ENCODE data around the gene SRCIN1.
"Not testable (repeated sequence)": the region's sequence is repeated elsewhere in the genome, so short reads cannot be mapped to it uniquely, and the experiment has no call there.

The SRCIN1 gene

DNA sequence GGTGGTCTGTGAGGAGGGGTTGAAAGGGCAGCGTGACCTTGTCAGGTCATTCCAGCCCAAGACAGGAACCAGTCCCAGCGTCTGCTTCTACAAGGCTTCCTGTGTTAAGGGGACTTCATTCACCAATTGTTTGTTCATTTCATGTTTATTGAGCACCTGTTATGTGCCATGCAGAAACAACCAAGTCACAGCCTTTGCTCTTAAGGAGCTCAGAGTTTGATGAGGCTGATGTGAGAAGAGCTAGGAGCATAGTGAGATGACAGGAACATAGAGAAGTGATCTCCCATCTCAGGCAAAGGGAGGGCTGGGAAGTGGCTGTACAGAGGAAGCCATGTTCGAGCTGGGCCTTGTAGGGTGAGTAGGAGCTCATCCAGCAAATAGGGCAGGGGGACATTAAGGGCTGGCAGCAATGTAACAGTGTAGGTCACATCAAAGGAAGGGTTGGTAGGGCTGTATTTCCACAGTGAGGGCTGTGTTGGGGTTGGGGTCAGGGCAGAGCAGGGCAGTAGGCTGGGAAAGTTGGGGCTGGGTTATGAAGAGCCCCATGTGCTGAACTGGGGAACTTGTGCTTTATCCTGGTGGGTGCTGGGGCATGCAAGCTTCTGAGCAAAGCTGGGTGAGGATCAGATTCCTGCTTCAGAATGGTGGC, 97.7 kb downstream of the SRCIN1 start:
- no peak for DNase-seq (ENCODE audit: low spot score)

DNA sequence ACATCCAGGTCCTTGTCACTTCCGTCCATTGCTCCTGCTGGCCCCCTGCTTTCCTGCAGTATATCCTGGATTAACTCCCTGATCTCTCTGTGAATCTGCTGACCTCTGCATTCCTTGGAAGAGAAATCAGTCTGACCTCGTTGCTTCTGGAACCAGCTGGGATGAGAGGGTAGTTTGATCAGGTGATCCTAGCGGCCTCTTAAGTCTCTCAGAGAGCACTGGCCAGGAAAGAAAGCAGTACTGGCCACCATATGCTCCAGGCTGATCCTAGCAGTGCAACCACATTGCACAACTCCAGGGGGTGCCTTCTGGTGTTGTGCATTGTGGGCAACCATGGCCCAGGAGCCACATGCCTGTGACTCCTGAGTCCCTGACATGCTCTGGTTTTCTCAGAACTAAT, 98.3 kb downstream of the SRCIN1 start:
- no peak for DNase-seq (ENCODE audit: low spot score)

DNA sequence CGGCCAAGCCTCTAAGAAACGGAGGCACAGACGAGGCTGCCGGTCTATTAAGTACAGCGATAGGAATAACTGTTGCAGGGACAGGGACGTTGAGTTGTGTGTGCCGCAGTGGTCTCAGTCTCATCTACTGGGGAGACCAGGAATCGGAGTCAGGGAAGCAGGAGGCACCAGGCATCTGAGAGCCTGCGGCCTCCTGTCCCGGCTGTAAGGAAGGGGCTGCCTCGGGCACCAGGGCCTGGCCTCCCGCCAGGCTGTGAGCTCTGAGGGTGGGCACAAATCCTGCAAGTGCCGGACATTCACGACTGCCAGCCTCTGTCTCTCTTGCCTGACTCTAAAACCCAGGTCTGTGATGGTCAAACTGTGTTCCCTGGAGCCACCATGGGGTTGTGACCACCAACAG, 101.5 kb downstream of the SRCIN1 start:
- DNase-seq (ENCODE audit: low spot score), result no peak

DNA sequence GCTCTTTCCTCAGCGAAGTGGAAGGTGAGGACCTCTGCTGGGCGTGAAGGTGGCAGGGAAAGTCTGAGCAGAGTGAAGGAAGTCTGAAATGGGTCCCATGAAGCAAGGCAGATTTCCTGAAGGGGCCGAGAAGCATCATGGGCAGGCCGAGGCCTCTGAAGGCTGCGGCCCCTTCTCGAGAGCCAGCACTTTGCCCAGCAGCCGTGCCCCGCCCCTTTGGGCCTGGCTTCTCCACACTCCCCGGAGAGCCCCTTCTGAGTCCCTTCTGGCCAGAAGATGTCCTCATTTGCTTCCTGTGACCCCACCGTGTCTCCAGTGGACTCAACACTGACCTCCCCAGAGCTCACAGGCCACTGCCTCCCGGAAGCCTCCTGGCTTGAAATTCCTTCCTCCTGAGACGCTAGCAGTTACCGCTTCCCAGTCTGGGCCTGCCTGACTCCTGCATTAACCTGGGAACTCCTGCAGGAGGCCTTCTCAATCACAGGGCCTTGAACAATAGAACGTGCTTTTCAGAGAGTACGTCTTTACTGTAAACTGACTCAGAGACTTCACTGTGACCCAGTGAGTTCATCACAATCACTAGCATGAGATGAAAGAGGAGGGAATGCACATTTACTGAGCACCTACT, 102.4 kb downstream of the SRCIN1 start:
- DNase-seq (ENCODE audit: low spot score), result not testable (repeated sequence)

DNA sequence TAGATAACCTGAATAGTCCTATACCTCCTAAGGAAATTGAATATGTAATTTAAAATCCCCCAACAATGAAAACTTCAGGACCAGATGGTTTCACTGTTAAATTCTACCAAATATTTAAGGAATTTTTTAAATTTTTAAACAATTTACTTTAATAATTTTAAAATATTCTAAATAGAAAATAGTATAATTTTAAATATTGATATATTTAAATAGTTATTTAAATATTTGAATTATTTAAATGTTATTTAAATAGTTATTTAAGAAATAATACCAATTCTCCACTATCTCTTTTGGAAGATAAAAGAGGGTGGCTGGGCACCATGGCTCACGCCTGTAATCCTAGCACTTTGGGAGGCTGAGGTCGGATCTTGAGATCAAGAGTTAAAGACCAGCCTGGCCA, 104.0 kb downstream of the SRCIN1 start:
- not testable (repeated sequence) for DNase-seq (ENCODE audit: low spot score)

DNA sequence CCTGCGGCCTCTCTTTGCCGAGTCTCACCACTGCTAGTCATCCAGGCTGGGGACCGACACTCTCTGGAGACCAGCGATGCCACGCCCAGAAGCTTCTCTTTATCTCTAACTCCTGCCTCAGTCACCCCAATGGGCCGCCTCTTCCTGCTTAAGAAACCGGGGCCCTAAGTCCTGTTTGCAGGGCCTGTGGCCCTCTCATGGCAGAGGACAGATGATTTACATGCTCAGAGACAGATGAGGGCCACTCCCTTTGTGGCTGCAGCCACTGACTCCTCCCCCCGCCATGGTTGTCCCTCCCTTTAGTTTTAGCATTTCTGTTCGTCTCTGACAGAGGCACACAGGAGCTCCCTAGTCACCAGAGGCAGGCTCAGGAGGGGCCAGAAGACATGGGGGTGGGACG, 106.5 kb downstream of the SRCIN1 start:
- not testable (repeated sequence) for DNase-seq (ENCODE audit: low spot score)

DNA sequence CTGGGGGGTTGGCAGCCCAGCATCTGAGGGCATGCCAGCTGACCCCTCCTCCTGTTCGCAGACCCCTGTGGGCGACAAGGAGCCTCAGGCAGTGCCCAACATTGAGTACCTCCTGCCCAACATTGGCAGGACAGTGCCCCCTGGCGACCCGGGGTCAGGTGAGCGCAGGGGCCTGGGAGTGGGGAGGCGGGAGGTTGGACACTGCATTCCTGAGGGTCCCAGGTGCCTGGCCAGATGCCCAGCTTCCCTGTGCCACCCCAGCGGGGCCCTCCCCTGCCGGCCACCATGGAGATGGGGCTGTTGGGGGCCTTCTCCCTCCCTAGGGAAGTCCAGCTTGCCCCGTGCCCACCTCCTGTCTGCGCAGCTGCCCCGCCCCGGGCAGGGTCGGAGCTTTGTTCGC, 107.4 kb downstream of the SRCIN1 start:
- no peak for DNase-seq (ENCODE audit: low spot score)

DNA sequence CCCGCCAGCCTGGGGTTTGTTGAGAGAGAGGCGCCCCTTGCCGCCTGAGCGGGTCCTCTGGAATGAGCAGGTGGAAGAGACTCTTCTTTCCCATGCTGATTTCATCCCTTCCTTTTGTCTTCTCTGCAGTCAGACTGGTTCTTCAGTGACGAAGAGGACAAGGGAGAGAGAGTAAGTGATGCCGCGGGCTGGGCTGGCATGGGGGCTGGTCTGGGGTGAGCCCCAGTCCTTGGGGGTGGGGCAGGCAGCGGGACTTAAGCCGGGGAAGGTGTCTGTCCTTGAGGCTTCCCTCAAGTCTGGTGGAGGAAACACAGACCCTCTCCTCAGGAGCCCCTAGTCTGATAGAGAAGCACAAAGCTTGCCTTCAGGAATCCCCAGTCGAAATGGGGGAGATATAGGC, 108.1 kb downstream of the SRCIN1 start:
- not testable (repeated sequence) for DNase-seq (ENCODE audit: low spot score)

DNA sequence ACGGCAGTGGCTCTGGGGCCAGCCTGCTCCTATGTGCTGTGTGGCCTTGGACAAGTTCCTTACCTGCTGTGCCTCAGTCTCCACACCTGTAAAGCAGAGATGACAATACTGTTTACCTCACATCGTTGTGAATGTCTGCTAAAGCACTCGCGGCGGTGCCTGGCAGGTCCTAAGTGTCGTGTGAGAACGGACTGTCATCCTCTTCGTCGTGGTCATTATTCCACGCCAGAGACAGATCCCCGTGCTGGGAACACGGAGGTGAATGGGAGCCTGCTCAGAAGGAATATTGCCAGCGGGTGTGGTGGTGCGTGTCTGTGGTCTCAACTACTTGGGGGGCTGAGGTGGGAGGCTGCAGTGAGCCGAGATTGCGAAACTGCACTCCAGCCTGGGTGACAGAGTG, 111.6 kb downstream of the SRCIN1 start:
- not testable (repeated sequence) for DNase-seq (ENCODE audit: low spot score)

DNA sequence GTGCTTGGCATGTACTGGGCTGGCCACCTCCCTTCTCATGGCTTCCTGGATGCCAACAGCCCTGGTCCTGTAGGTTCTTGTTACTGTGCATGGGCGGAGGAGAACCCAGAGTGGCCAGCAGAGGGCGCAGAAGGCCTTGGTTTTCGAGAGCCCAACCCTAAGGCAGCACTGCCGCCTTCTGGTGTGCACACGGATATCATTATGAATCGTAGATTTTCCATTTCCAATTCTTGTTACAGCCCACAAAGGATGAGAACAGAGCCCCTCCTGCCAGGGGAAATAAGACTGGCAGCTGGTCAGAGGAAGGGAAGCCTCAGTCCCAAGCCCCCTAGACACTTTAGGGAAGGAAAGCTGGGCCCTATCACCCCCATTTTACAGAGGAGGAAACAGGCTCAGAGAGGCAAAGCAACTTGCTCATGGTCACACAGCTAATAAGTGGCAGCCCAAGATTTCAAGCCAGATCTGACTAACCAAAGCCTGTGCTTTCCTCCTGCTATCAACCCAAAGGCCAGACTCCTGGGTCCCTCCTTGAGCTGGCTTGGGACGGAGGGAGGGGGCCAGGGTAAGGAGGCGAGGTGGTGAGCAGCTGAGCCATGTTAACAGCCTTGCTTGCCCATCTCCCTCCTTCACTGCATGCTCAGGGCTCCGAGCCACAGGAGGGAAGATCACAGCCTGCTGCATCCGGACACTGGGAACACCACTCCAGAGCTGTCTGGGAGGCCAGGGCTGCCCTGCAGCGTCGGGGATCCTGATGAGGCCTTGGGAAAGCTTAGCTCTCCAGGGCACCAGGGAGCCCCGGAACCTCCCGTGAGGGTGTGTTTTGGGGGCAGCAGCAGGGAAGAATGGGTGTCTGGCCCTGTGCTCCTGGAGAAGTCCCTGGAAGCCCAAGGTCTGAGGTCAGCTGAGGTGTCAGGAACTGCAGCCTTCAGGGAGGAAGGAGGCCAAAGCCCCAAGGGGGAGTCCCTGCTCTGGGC, 113.4 kb downstream of the SRCIN1 start:
- peak; percentile 51 for DNase-seq (ENCODE audit: low spot score)

DNA sequence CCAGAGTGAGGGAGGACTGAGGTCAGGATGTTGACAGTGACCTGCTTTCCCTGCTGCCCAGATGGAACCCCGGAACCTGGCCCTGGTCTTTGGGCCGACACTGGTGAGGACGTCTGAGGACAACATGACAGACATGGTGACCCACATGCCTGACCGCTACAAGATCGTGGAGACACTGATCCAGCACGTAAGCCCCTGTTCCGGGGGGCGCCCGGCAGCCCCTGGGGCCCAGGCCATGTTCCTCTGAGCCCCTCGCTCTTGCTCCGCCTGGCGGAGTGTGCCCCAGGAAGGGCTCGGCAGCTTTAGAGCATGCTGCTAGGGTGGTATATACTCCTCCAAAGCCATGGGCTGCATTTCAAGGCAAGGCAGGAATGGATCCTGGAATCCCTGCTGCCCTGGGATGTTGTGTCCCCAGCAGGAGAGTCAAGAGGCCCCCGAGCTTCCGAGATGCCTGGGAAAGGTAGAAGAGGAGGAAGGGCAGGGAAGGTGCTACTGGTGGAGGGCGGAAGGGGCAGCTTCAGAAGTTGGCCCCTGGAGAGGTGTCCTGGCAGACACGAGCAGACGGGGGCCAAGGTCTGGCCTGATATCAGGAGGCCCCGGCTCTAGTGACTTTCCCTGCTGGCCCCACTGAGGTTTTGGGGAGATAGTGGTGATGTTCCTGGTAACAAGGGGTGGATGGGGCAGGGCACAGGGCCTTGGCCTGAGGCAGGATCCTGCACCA, 114.2 kb downstream of the SRCIN1 start:
- not testable (repeated sequence) for DNase-seq (ENCODE audit: low spot score)

DNA sequence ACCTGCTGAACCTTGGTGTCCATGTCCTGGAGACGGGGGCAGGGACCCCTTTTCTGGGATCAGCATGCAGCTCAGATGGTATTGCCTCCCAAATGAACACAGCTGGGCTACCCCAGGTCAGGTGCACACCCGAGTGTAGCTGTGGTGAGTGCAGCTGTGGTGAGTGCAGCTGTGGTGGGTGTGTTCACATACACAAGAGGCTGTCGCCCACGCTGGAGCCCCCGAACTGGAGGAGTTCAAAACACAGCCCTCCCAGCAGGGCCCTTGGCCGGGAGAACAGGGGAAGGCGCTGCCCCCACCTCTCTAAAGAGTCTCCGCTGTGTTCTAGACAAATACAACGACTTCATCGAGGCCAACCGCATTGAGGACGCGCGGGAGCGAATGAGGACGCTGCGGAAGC, 116.0 kb downstream of the SRCIN1 start:
- DNase-seq (ENCODE audit: low spot score), result not testable (repeated sequence)

DNA sequence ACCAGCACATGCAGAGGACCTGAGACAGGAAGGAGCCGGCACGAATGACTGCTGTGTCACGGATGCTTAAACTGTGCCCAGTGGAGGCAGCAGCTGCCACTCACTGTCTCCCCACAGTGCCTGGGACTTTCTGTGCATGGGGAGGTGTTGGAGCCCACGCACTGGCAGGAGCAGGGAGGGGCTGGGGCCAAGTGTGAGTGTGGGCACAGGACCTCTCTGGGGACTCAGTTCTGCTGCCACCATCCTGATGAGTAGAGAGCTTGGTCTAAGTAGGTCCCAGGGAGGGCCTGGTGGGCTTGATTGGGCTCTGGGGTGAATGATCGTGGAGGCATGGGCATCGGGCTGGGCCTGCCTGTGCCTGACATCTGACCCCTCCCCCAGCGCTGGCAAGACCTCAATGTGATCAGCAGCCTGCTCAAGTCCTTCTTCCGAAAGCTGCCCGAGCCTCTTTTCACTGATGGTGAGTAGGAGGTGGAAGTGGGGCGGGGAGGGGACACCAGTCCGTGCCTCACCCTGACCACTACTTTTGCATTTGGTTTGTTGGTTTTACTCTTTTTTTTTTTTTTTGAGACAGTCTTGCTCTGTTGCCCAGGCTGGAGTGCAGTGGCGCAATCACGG, 120.0 kb downstream of the SRCIN1 start:
- DNase-seq (ENCODE audit: low spot score), result not testable (repeated sequence)

DNA sequence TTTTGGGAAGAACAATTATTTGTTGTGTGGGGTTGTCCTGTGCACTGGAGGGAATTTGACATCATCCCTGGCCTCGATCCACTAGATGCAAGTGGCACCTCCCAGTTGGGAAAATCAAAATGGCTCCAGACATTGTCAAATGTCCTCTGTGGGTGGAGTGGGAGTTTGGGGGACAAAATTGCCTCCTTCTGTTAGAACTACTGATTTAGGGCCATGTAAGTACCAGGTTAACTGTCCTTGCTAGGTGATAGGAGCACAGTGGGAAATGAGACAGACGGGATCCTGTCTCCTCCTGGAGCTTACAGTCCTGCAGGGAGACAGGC, 120.6 kb downstream of the SRCIN1 start:
- no peak for DNase-seq (ENCODE audit: low spot score)

DNA sequence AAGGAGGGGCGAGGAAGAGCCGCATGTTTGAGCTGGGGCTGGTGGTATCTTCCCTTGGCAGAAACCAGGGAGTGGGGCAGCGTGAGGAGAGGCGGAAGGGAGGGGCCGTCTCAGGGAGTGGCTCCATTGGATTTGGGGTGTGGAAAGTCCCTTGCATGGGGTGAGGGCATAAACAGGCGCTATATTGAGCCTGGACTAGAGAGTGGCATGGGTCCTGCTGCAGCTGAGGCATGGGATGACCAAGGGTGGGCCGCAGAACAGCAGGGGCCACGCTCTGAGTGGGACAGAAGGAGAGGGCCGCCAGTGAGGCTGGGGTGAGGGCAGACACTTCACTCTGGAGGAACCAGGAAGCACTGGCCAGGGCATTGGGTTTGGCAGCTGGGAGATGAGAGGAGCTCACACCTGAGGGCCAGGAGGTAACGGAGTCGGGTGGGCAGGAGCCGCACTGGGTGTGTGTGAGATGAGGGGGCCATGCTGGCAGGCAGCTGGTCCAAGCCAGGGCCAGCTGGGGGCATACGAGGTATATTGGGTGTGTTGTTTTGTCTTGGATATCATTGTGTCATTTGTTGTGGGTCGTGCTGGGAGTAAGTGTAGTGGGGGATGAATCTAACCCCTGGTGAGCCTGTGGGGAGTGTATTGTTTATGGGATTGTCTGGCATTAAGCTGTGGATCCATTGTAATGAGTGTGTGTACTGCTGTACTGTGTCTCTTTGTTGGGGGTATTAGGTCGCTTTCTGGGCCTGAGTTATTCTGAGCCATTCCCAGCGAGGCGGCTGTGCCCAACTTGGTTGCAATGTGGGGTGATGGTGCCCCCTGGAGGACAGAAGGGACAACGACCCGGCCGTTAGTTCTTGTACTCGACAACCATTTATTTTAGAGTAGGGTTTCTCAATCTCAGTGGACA, 121.3 kb downstream of the SRCIN1 start:
- DNase-seq (ENCODE audit: low spot score), result not testable (repeated sequence)

DNA sequence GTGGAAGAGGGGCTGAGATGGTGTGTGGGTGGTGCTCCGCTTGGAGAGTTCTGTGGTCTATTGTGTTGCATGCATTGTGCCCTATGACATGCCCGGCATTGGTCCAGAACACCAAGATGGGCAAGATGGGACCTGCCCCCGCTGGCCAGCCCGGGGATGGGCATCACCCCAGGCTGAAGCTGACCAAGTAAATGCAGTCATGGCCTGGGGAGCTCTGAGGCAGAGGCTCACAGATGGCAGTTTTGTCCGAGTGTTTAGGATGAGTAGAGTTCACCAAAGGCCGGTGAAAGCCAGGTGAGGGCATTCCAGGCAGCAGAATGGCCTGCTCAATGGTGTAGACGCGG, 123.1 kb downstream of the SRCIN1 start:
- DNase-seq (ENCODE audit: low spot score), result not testable (repeated sequence)

DNA sequence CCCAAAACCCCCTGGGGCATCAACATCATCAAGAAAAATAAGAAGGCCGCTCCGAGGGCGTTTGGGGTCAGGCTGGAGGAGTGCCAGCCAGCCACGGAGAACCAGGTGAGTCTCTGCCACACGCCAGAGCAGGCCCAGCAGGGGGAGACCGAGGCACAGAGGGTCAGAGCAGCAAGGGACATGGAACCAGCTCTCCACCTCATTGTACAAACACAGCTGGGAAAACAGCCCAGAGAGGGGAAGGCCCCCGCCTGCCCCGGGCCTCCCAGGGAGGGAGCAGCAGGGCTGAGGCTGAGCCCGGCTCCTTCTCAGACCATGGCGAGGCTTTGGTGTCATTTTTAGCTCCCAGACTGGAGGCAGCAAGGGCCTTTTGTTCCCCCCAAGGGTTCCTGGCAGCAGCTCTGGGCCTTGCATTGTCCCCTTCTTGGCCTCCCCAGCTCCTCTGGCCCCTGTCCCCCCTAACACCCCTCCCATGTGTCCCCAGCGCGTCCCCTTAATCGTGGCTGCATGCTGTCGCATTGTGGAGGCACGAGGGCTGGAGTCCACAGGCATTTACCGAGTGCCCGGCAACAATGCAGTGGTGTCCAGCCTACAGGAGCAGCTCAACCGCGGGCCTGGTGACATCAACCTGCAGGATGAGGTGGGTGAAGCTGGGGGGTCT, 123.6 kb downstream of the SRCIN1 start:
- DNase-seq (ENCODE audit: low spot score), result not testable (repeated sequence)
